Breast epithelium (tissue), 4 donors: ENCODE results near the gene PDGFC. TPM values are rescaled to one million over a fixed set of nuclear protein-coding genes. Genes with fewer than 3 reads are reported as not detected.

ENCODE experiments used
- DNase-seq, 2 donors: peaks; one replicate each; pipeline ENCODE4 v3.0.0-alpha.2; 2019; ENCODE audit warnings: low spot score in 2 of 2
- H3K27ac ChIP-seq, 2 donors: fragments of 200-600 bp; sonication (generic) in 1 of 2; one replicate each; pipeline ENCODE4 v1.5.1; 2016 to 2019; ENCODE audit warnings: mild to moderate bottlenecking in 1 of 2
- H3K27me3 ChIP-seq, 2 donors: fragments of 200-600 bp; sonication (generic) in 1 of 2; one replicate each; pipeline versions ENCODE4 v1.5.1 to v1.6.0; 2017 to 2019; ENCODE audit warnings: control low read depth in 1 of 2, mild to moderate bottlenecking in 1 of 2
- H3K36me3 ChIP-seq: fragments of 200-600 bp; one replicate; pipeline ENCODE4 v1.5.1; 2019
- H3K4me1 ChIP-seq, 2 donors: fragments of 200-600 bp; sonication (generic); one replicate each; pipeline ENCODE4 v1.5.1; 2016 to 2019; ENCODE audit warnings: control low read depth in 1 of 2
- H3K4me3 ChIP-seq, 3 donors: fragments of 200-600 bp; sonication (generic); 1 replicate in 2 of 3; 2 replicates in 1 of 3; pipeline ENCODE4 v1.5.1; 2016 to 2019; ENCODE audit warnings: mild to moderate bottlenecking in 3 of 3, moderate library complexity in 2 of 3
- H3K9me3 ChIP-seq, 2 donors: fragments of 200-600 bp; sonication (generic) in 1 of 2; one replicate each; pipeline ENCODE4 v1.5.1; 2016 to 2019; ENCODE audit warnings: control low read depth in 1 of 2
- POLR2A ChIP-seq: fragments of 450-650 bp; IDR thresholded peaks from one replicate; pipeline ENCODE4 v1.6.1; 2016; ENCODE audit warnings: antibody characterized with exemption, mild to moderate bottlenecking, moderate library complexity
- POLR2AphosphoS5 ChIP-seq, 3 donors: sonication (generic); formaldehyde crosslinking; IDR thresholded peaks; one replicate each; pipeline ENCODE4 v1.6.1; 2017; ENCODE audit warnings: antibody characterized with exemption in 3 of 3
- intact Hi-C: fragments of 100-400 bp; cut with DNase I; formaldehyde crosslinking; loops from one replicate; pipeline ENCODE4 v1.15.1; 2023; ENCODE audit warnings: low total_unique reads
- total RNA-seq, 3 donors: library from RNA; depleted of rRNA; stranded (reverse); fragments of >200 nt; gene quantifications; one replicate each; pipeline ENCODE4 v1.1.0, GENCODE V29; 2016
- TF ChIP-seq, protein P1 (sequence below), 3 donors: fragments of 450-650 bp; IDR thresholded peaks; one replicate each; pipeline ENCODE4 v1.5.1; 2016 to 2017; ENCODE audit warnings: antibody characterized with exemption in 3 of 3, mild to moderate bottlenecking in 3 of 3, moderate library complexity in 3 of 3

Gene PDGFC
- total RNA-seq, 3 donors from 2014 or later: 32.4 to 59.7 (median 54.4) TPM

GRCh38 chr4:156957556-156957955, 14.0 kb downstream of the PDGFC start:
- Histone ChIP-seq H3K4me1 (no peaks in the 10 kb centered on the region), H3K9me3 (no peaks in the 10 kb centered on the region), H3K36me3 (no peaks in the 10 kb centered on the region), H3K27me3 (no peaks in the 10 kb centered on the region), H3K4me3 (no peak overlapping the region), H3K27ac (no peak overlapping the region)
- no peak for DNase-seq
- intact Hi-C loops: no loop called here
- TF ChIP-seq, protein P1, sequence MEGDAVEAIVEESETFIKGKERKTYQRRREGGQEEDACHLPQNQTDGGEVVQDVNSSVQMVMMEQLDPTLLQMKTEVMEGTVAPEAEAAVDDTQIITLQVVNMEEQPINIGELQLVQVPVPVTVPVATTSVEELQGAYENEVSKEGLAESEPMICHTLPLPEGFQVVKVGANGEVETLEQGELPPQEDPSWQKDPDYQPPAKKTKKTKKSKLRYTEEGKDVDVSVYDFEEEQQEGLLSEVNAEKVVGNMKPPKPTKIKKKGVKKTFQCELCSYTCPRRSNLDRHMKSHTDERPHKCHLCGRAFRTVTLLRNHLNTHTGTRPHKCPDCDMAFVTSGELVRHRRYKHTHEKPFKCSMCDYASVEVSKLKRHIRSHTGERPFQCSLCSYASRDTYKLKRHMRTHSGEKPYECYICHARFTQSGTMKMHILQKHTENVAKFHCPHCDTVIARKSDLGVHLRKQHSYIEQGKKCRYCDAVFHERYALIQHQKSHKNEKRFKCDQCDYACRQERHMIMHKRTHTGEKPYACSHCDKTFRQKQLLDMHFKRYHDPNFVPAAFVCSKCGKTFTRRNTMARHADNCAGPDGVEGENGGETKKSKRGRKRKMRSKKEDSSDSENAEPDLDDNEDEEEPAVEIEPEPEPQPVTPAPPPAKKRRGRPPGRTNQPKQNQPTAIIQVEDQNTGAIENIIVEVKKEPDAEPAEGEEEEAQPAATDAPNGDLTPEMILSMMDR (IDR thresholded peaks at IDR 0.05): no peak
- TF ChIP-seq POLR2AphosphoS5 (IDR thresholded peaks at IDR 0.05): no peak
- no peak for TF ChIP-seq POLR2A

- no peaks in the 10 kb centered on the region for H3K4me1 ChIP-seq
- intact Hi-C loops: no loop called here
Measured at GRCh38 chr4:156956826-156957368, 14.7 kb downstream of the PDGFC start.

DNA sequence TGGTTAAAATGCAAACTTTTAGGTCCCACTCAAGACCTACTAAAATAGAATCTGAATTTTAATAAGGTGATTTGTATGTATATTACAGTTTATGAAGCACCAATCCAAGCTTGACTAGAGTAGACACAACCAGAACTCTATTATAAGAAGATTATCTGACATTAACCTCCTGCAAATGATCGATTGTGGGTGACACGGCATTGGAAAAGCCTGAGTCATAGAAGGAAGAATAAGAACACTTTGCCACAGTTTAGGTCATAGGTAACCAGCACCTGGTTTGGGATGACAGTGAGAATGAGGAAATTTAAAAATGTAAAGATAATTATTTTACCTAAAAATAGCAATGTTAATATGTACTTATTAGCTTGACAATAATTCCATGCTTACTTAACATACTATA, 15.2 kb downstream of the PDGFC start:
- no peaks in the 10 kb centered on the region for H3K4me1 ChIP-seq
- H3K9me3 ChIP-seq: no peaks in the 10 kb centered on the region
- no peak overlapping the region for H3K27ac ChIP-seq
- H3K36me3 ChIP-seq: no peaks in the 10 kb centered on the region
- intact Hi-C loops: no loop called here
- no peak for DNase-seq
- no peak for TF ChIP-seq POLR2AphosphoS5 (IDR thresholded peaks at IDR 0.05)
- TF ChIP-seq, protein P1 (IDR thresholded peaks at IDR 0.05): no peak
- TF ChIP-seq POLR2A: no peak
- H3K27me3 ChIP-seq: no peaks in the 10 kb centered on the region
- no peak overlapping the region for H3K4me3 ChIP-seq

More at GRCh38 chr4:156956826-156957368, 14.7 kb downstream of the PDGFC start:
- Histone ChIP-seq H3K27me3 (no peaks in the 10 kb centered on the region), H3K4me3 (no peak overlapping the region), H3K9me3 (no peaks in the 10 kb centered on the region), H3K27ac (no peak overlapping the region), H3K36me3 (no peaks in the 10 kb centered on the region)
- no peak for DNase-seq
- TF ChIP-seq, protein P1 (IDR thresholded peaks at IDR 0.05): no peak
- TF ChIP-seq POLR2A (no peak), POLR2AphosphoS5 (IDR thresholded peaks at IDR 0.05) (no peak)

- no peaks in the 10 kb centered on the region for H3K27me3 ChIP-seq
- H3K27ac ChIP-seq: no peak overlapping the region
- no peak for DNase-seq
- H3K4me3 ChIP-seq: no peak overlapping the region
- TF ChIP-seq POLR2AphosphoS5 (IDR thresholded peaks at IDR 0.05): no peak
- TF ChIP-seq, protein P1 (IDR thresholded peaks at IDR 0.05): no peak
- TF ChIP-seq POLR2A: no peak
- no peaks in the 10 kb centered on the region for H3K4me1 ChIP-seq
- intact Hi-C loops: no loop called here
- no peaks in the 10 kb centered on the region for H3K9me3 ChIP-seq
- H3K36me3 ChIP-seq: no peaks in the 10 kb centered on the region
Measured at GRCh38 chr4:156954587-156954986, 17.0 kb downstream of the PDGFC start.

- DNase-seq: no peak
- no peaks in the 10 kb centered on the region for H3K9me3 ChIP-seq
- H3K27me3 ChIP-seq: no peaks in the 10 kb centered on the region
- intact Hi-C loops: no loop called here
- H3K4me1 ChIP-seq: no peaks in the 10 kb centered on the region
- TF ChIP-seq POLR2A (no peak), POLR2AphosphoS5 (IDR thresholded peaks at IDR 0.05) (no peak)
- TF ChIP-seq, protein P1 (IDR thresholded peaks at IDR 0.05): no peak
- no peaks in the 10 kb centered on the region for H3K36me3 ChIP-seq
- H3K27ac ChIP-seq: no peak overlapping the region
- no peak overlapping the region for H3K4me3 ChIP-seq
Measured at GRCh38 chr4:156953951-156954350, 17.6 kb downstream of the PDGFC start.
